ENCODE measurements around the gene PLK5.

DNA sequence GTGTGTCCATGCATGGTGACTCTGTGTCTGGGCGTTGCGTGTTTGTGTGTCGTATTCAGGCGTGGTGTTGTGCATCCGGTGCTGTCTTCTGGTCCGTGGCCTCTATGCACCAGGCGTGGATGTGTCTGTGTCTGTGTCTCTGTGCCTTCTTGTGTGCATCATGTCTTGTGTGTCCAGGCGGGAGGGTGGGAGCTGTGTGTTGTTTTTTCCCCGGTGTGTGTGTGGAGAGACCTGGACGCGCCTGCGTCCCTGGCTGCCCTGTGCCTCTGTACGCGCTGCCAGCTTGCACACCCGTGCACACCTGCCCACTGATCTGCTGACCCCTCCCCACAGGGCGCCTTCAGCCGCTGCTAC, 1.1 kb downstream of the PLK5 start:
- TF ChIP-seq, protein P1, sequence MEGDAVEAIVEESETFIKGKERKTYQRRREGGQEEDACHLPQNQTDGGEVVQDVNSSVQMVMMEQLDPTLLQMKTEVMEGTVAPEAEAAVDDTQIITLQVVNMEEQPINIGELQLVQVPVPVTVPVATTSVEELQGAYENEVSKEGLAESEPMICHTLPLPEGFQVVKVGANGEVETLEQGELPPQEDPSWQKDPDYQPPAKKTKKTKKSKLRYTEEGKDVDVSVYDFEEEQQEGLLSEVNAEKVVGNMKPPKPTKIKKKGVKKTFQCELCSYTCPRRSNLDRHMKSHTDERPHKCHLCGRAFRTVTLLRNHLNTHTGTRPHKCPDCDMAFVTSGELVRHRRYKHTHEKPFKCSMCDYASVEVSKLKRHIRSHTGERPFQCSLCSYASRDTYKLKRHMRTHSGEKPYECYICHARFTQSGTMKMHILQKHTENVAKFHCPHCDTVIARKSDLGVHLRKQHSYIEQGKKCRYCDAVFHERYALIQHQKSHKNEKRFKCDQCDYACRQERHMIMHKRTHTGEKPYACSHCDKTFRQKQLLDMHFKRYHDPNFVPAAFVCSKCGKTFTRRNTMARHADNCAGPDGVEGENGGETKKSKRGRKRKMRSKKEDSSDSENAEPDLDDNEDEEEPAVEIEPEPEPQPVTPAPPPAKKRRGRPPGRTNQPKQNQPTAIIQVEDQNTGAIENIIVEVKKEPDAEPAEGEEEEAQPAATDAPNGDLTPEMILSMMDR (conservative IDR thresholded peaks at IDR 0.05 in 1 of 2, IDR thresholded peaks at IDR 0.05 in 1 of 2; ENCODE audit: low read depth in 1 of 2, low read length in 2 of 2), result no peak
- TF ChIP-seq EZH2 (IDR thresholded peaks at IDR 0.05; ENCODE audit: low read length, missing control alignments), result no peak
